NCI-H1105 (cell line): ENCODE results near the gene TBC1D22B.

Experiments
- DNase-seq: peaks from one replicate; lab custom pipeline; 2025; lab: John Stamatoyannopoulos, UW

Gene TBC1D22B

GRCh38 chr6:37257634-37258404 lies at the start of gene TBC1D22B, which contains the start of gene TMEM217:
TBC1D22B (plus strand) TSS chr6:37257772; CDS start chr6:37257918, 146 bp downstream.
TMEM217 (minus strand) TSS chr6:37258144; CDS start chr6:37219030, 39,114 bp downstream.
- DNase-seq: peak; percentile 96

- peak; percentile 40 for DNase-seq
Measured at GRCh38 chr6:37207903-37208456, 49.6 kb upstream of the TBC1D22B start.

- DNase-seq: no peak
Measured at GRCh38 chr6:37208793-37209192, 48.8 kb upstream of the TBC1D22B start.

- no peak for DNase-seq
Measured at GRCh38 chr6:37209461-37210205, 47.9 kb upstream of the TBC1D22B start.

- peak; percentile 67 for DNase-seq
Measured at GRCh38 chr6:37210313-37210968, 47.1 kb upstream of the TBC1D22B start.

- DNase-seq: no peak
Measured at GRCh38 chr6:37212268-37212667, 45.3 kb upstream of the TBC1D22B start.

GRCh38 chr6:37218061-37218460 lies 39.5 kb upstream of the TBC1D22B start:
- no peak for DNase-seq

GRCh38 chr6:37218511-37218910 lies 39.1 kb upstream of the TBC1D22B start:
- DNase-seq: no peak

GRCh38 chr6:37221585-37222124 lies 35.9 kb upstream of the TBC1D22B start:
- DNase-seq: no peak

GRCh38 chr6:37222125-37222967 lies 35.2 kb upstream of the TBC1D22B start:
- DNase-seq: peak; percentile 98

- no peak for DNase-seq
Measured at GRCh38 chr6:37222992-37223391, 34.6 kb upstream of the TBC1D22B start.

GRCh38 chr6:37225350-37226169 lies 32.0 kb upstream of the TBC1D22B start:
- DNase-seq: no peak

- DNase-seq: no peak
Measured at GRCh38 chr6:37230104-37230503, 27.5 kb upstream of the TBC1D22B start.

GRCh38 chr6:37232430-37233017 lies 25.0 kb upstream of the TBC1D22B start:
- DNase-seq: no peak

GRCh38 chr6:37233541-37233940 lies 24.0 kb upstream of the TBC1D22B start:
- DNase-seq: no peak

- DNase-seq: no peak
Measured at GRCh38 chr6:37236921-37237320, 20.7 kb upstream of the TBC1D22B start.

GRCh38 chr6:37237789-37238188 lies 19.8 kb upstream of the TBC1D22B start:
- DNase-seq: no peak

- no peak for DNase-seq
Measured at GRCh38 chr6:37238381-37238780, 19.2 kb upstream of the TBC1D22B start.

- no peak for DNase-seq
Measured at GRCh38 chr6:37239526-37239925, 18.0 kb upstream of the TBC1D22B start.
